OCI-LY1 (cell line): ENCODE results near the gene GFER.

Source experiments
- CTCF ChIP-seq: fragments of 200-600 bp; sonication (generic), shearing (Covaris generic); IDR thresholded peaks from 2 replicates; pipeline ENCODE4 v1.5.1; 2017; ENCODE audit warnings: mild to moderate bottlenecking, antibody characterized with exemption, low read length, moderate library complexity, mixed read lengths
- EZH2 ChIP-seq: fragments of 200-600 bp; sonication (generic), shearing (Covaris generic); IDR thresholded peaks from 2 replicates; pipeline ENCODE4 v1.8.0; 2017; ENCODE audit warnings: borderline replicate concordance, mixed run types, mild to moderate bottlenecking, antibody characterized with exemption, low read length, moderate library complexity, mixed read lengths

GRCh38 chr16:2036200-2036966, 52.4 kb downstream of the GFER start:
- TF ChIP-seq CTCF = no peak
- TF ChIP-seq EZH2 = no peak
